DND-41 (cell line): ENCODE measurements around the gene BLOC1S2.

Source experiments
- ATAC-seq: fragments of 200-7000 bp; cut with Tn5 transposase; 3 replicates; pipeline ENCODE4 v1.9.1; 2021; ENCODE audit warnings: low read depth; ENCODE audit not compliant: insufficient read depth
- DNase-seq: peaks from one replicate; pipeline ENCODE4 v3.0.0-alpha.2; 2020
- H2AFZ ChIP-seq: 2 replicates; pipeline ENCODE4 v1.6.0; 2012; ENCODE audit warnings: low read depth, low read length
- H3K27ac ChIP-seq: 2 replicates; pipeline ENCODE4 v1.5.1; 2012; ENCODE audit warnings: low read length, inconsistent platforms
- H3K27me3 ChIP-seq: fragments of 200-600 bp; sonication (generic); 2 replicates; pipeline ENCODE4 v1.6.0; 2012; ENCODE audit warnings: low read length, mild to moderate bottlenecking, inconsistent platforms; ENCODE audit not compliant: insufficient read depth, poor library complexity
- H3K36me3 ChIP-seq: 2 replicates; pipeline ENCODE4 v1.5.1; 2012; ENCODE audit warnings: low read length, inconsistent platforms; ENCODE audit not compliant: insufficient read depth
- H3K4me1 ChIP-seq: 2 replicates; pipeline ENCODE4 v1.5.1; 2012; ENCODE audit warnings: mild to moderate bottlenecking, low read length; ENCODE audit not compliant: insufficient read depth
- H3K4me2 ChIP-seq: 2 replicates; pipeline ENCODE4 v1.6.0; 2012; ENCODE audit warnings: mild to moderate bottlenecking, moderate library complexity, low read length, inconsistent platforms; ENCODE audit not compliant: insufficient read depth
- H3K4me3 ChIP-seq, 2 experiments: fragments of 200-600 bp in 1 of 2; shearing (Covaris generic) in 1 of 2; 2 replicates each; pipeline ENCODE4 v1.5.1; 2012 to 2016; ENCODE audit warnings: inconsistent platforms in 2 of 2, low read length in 2 of 2, mild to moderate bottlenecking in 2 of 2, low read depth in 1 of 2, moderate library complexity in 1 of 2
- H3K79me2 ChIP-seq: 2 replicates; pipeline ENCODE4 v1.6.0; 2012; ENCODE audit warnings: low read length, inconsistent platforms; ENCODE audit not compliant: insufficient read depth
- H3K9ac ChIP-seq: 2 replicates; pipeline ENCODE4 v1.6.0; 2012; ENCODE audit warnings: low read depth, mild to moderate bottlenecking, inconsistent platforms, low read length, moderate library complexity
- H3K9me3 ChIP-seq: 2 replicates; pipeline ENCODE4 v1.5.1; 2012; ENCODE audit warnings: low read length, moderate library complexity, mild to moderate bottlenecking, inconsistent platforms; ENCODE audit not compliant: insufficient read depth, severe bottlenecking
- H4K20me1 ChIP-seq: 2 replicates; pipeline ENCODE4 v1.6.0; 2012; ENCODE audit warnings: low read length; ENCODE audit not compliant: insufficient read depth
- CTCF ChIP-seq: IDR thresholded peaks from 2 replicates; pipeline ENCODE4 v1.5.1; 2012; ENCODE audit warnings: borderline replicate concordance, low read length, moderate library complexity, mild to moderate bottlenecking; ENCODE audit not compliant: poor library complexity, severe bottlenecking; ENCODE audit errors: extremely low read depth
- EZH2 ChIP-seq: IDR thresholded peaks from 3 replicates; pipeline ENCODE4 v1.6.1; 2012; ENCODE audit warnings: borderline replicate concordance, low read depth, mild to moderate bottlenecking, moderate library complexity, low read length, inconsistent platforms; ENCODE audit not compliant: severe bottlenecking

The BLOC1S2 gene

GRCh38 chr10:100254191-100254590 is 32.3 kb downstream of the BLOC1S2 start:
- no peaks in the 10 kb centered on the region for H3K27me3 ChIP-seq
- H2AFZ ChIP-seq = no peak overlapping the region
- no peak for TF ChIP-seq CTCF
- TF ChIP-seq EZH2 = no peak

GRCh38 chr10:100253041-100253440 is 33.4 kb downstream of the BLOC1S2 start:
- Histone ChIP-seq H3K9me3 (no peaks in the 10 kb centered on the region), H3K27me3 (no peaks in the 10 kb centered on the region), H3K9ac (no peak overlapping the region), H3K4me2 (no peak overlapping the region), H3K4me3 (no peak overlapping the region), H4K20me1 (no peaks in the 10 kb centered on the region), H3K27ac (no peak overlapping the region), H3K4me1 (no peaks in the 10 kb centered on the region), H3K79me2 (no peaks in the 10 kb centered on the region; the same call in 1 of the 2 replicates), H3K36me3 (peaks cover 88% of the 10 kb centered on the region), H2AFZ (no peak overlapping the region)
- DNase-seq = no peak
- TF ChIP-seq EZH2 (no peak), CTCF (no peak)
- no peak for ATAC-seq

More at GRCh38 chr10:100254191-100254590, 32.3 kb downstream of the BLOC1S2 start:
- Histone ChIP-seq H3K9ac (no peak overlapping the region), H3K79me2 (peaks cover 6% of the 10 kb centered on the region), H3K27ac (no peak overlapping the region), H3K4me3 (no peak overlapping the region), H4K20me1 (no peaks in the 10 kb centered on the region), H3K4me2 (no peak overlapping the region), H3K36me3 (peaks cover 84% of the 10 kb centered on the region), H3K9me3 (no peaks in the 10 kb centered on the region), H3K4me1 (no peaks in the 10 kb centered on the region)
- ATAC-seq (no peak), DNase-seq (no peak)

- TF ChIP-seq CTCF = no peak
- Histone ChIP-seq H3K36me3 (peaks cover 75% of the 10 kb centered on the region), H3K4me3 (no peak overlapping the region), H3K4me1 (no peaks in the 10 kb centered on the region), H2AFZ (no peak overlapping the region), H3K4me2 (no peak overlapping the region), H3K9ac (no peak overlapping the region), H3K27me3 (no peaks in the 10 kb centered on the region), H3K9me3 (no peaks in the 10 kb centered on the region), H3K79me2 (no peaks in the 10 kb centered on the region), H4K20me1 (no peaks in the 10 kb centered on the region), H3K27ac (no peak overlapping the region)
- ATAC-seq = no peak
- DNase-seq = no peak
Measured at GRCh38 chr10:100248820-100249219, 37.7 kb downstream of the BLOC1S2 start.
